H1 (cell line): ENCODE data around the gene PDE4D. TPM values are rescaled to one million over a fixed set of nuclear protein-coding genes. Genes with fewer than 3 reads are reported as not detected.

Experiments used
- GABPA ChIP-seq: IDR thresholded peaks from 2 replicates; pipeline ENCODE4 v1.6.1; 2011; ENCODE audit warnings: mild to moderate bottlenecking, low read length, moderate library complexity, borderline replicate concordance; ENCODE audit not compliant: insufficient read depth
- polyA plus RNA-seq, 7 experiments: library from polyadenylated mRNA; depleted of rRNA in 3 of 7; stranded (reverse) in 5 of 7; unstranded in 2 of 7; fragments of >200 nt in 5 of 7; fragments of 200-250 nt in 2 of 7; gene quantifications; 1 replicate in 5 of 7; 2 replicates in 1 of 7; 4 replicates in 1 of 7; pipeline versions ENCODE4 v1.2.1 to v1.2.3, GENCODE V29; 2011 to 2013; ENCODE audit warnings: missing spikeins in 2 of 7, mixed read lengths in 2 of 7
- total RNA-seq: library from RNA; stranded (reverse); fragmentation: NEBNext Ultra II Directional; extraction: Animal tissue kit (Norgen Biotek cat#: 25700); gene quantifications from 2 replicates; pipeline ENCODE4 v1.2.1, GENCODE V29; 2021

PDE4D gene
- total and polyA plus RNA-seq, 2 of the 8 experiments (the other 6 are each of a cell fraction or from before 2014, with no cell fraction given), result 2.3 to 3.7 TPM

- no peak for TF ChIP-seq GABPA
Observed at GRCh38 chr5:59598547-59598874, 295.0 kb downstream of the PDE4D start (continued).
